Panc1 (cell line): Measurements from ENCODE around the gene CAMP. TPM values are rescaled to one million over a fixed set of nuclear protein-coding genes. Genes with fewer than 3 reads are reported as not detected.

Experiments
- ATAC-seq: fragments of 200-7000 bp; cut with Tn5 transposase; 2 replicates; pipeline ENCODE4 v1.9.1; 2020; ENCODE audit warnings: mild to moderate bottlenecking, moderate library complexity
- BruUV-seq: library from RNA; stranded (reverse); fragments of 400-500 nt; replicated peaks from 2 replicates; lab custom pipeline; 2021; lab: Mats Ljungman, UMichigan
- CTCF ChIA-PET: fragments of 300-600 bp; sonication (Branson Sonifier 250); formaldehyde crosslinking; loops from one replicate; lab custom pipeline; 2022; ENCODE audit warnings: antibody characterized with exemption; lab: Charles Lee
- POLR2A ChIA-PET: fragments of 300-600 bp; sonication (Branson Sonifier 250); formaldehyde crosslinking; loops from one replicate; lab custom pipeline; 2022; ENCODE audit warnings: antibody characterized with exemption; lab: Charles Lee
- DNase-seq: peaks from one replicate; pipeline ENCODE4 v3.0.0-alpha.2; 2010; ENCODE audit warnings: low read depth, low spot score
- H3K27ac ChIP-seq: 2 replicates; pipeline ENCODE4 v1.5.1; 2011; ENCODE audit warnings: mild to moderate bottlenecking, low read length, inconsistent platforms
- H3K27me3 ChIP-seq: fragments of 200-500 bp; sonication (Bioruptor generic); 2 replicates; pipeline ENCODE4 v1.6.0; 2014; ENCODE audit warnings: low read length, inconsistent platforms; ENCODE audit not compliant: control insufficient read depth, insufficient read depth
- H3K36me3 ChIP-seq: fragments of 200-500 bp; sonication (Bioruptor generic); 2 replicates; pipeline ENCODE4 v1.5.1; 2014; ENCODE audit warnings: inconsistent platforms, mild to moderate bottlenecking, low read length, moderate library complexity; ENCODE audit not compliant: control insufficient read depth, insufficient read depth
- H3K4me1 ChIP-seq: 2 replicates; pipeline ENCODE4 v1.5.1; 2011; ENCODE audit warnings: inconsistent platforms, mild to moderate bottlenecking, low read length, moderate library complexity; ENCODE audit not compliant: control insufficient read depth, insufficient read depth
- H3K4me3 ChIP-seq, 2 experiments: 2 replicates each; pipeline ENCODE4 v1.5.1; 2011 to 2012; ENCODE audit warnings: low read depth in 2 of 2, low read length in 2 of 2, mild to moderate bottlenecking in 2 of 2, inconsistent platforms in 1 of 2, moderate library complexity in 1 of 2
- H3K9me3 ChIP-seq: fragments of 200-500 bp; sonication (Bioruptor generic); 2 replicates; pipeline ENCODE4 v1.5.1; 2014; ENCODE audit warnings: low read depth, mild to moderate bottlenecking, inconsistent platforms, low read length, moderate library complexity; ENCODE audit not compliant: control insufficient read depth, insufficient read depth
- POLR2AphosphoS5 ChIP-seq: IDR thresholded peaks from 2 replicates; pipeline ENCODE4 v1.6.1; 2012; ENCODE audit warnings: mild to moderate bottlenecking, low read depth, low read length, moderate library complexity
- SIN3A ChIP-seq: IDR thresholded peaks from 2 replicates; pipeline ENCODE4 v1.6.1; 2012; ENCODE audit warnings: low read depth, mild to moderate bottlenecking, low read length, moderate library complexity, borderline replicate concordance; ENCODE audit not compliant: insufficient read depth
- TCF7L2 ChIP-seq: IDR thresholded peaks from 2 replicates; pipeline ENCODE4 v1.6.1; 2011; ENCODE audit warnings: mild to moderate bottlenecking, low read depth, low read length, inconsistent platforms
- in situ Hi-C: cut with HindIII; loops from 2 replicates; pipeline ENCODE4 v1.10.0; 2016; ENCODE audit warnings: low sequenced_read_pairs, low pct_unique_long_range_greater_than_20kb
- intact Hi-C: fragments of 100-400 bp; cut with micrococcal nuclease; formaldehyde crosslinking; loops from one replicate; pipeline ENCODE4 v1.10.0; 2022; ENCODE audit not compliant: unreplicated experiment
- total RNA-seq: library from RNA; stranded (reverse); gene quantifications from one replicate; pipeline ENCODE4 v1.2.1, GENCODE V29; 2021; ENCODE audit not compliant: unreplicated experiment
- TF ChIP-seq, protein P1 (sequence below): fragments of 450-650 bp; IDR thresholded peaks from 2 replicates; pipeline ENCODE4 v1.5.1; 2017; ENCODE audit warnings: mild to moderate bottlenecking
- TF ChIP-seq, protein P2 (sequence below), 2 experiments: IDR thresholded peaks; 2 replicates each; pipeline ENCODE4 v1.6.1; 2011 to 2012; ENCODE audit warnings: low read depth in 2 of 2, control low read depth in 1 of 2, low read length in 1 of 2, mild to moderate bottlenecking in 1 of 2, moderate library complexity in 1 of 2; ENCODE audit not compliant: insufficient read depth in 1 of 2

CAMP gene
- total RNA-seq, 1 experiment from 2014 or later, result not detected

DNA sequence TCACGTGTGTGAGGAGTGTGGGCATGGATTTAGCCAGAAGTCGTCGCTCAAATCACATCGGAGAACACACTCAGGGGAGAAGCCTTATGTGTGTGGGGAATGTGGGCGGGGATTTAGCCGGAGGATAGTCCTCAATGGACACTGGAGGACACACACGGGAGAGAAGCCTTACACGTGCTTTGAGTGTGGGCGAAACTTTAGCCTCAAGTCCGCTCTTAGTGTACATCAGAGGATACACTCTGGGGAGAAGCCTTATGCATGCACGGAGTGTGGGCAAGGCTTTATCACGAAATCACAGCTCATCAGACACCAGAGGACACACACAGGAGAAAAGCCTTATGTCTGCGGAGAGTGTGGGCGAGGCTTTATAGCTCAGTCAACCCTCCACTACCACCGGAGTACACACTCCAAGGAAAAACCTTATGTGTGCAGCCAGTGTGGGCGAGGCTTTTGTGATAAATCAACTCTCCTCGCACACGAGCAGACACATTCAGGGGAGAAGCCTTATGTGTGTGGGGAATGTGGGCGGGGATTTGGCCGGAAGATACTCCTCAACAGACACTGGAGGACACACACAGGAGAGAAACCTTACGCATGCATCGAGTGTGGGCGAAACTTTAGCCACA, 45.8 kb downstream of the CAMP start:
- in situ Hi-C loops (no loop called here), intact Hi-C loops (no loop called here)
- ATAC-seq (no peak), DNase-seq (no peak)
- no TSS peak for BruUV-seq
- no peaks in the 10 kb centered on the region for H3K27me3 ChIP-seq
- ChIA-PET CTCF (interaction anchor here (0.7 kb wide), 1 partner anchor 167 kb away, joined by 3 read pairs; no protein-coding TSS in a partner anchor), POLR2A (no interaction called here)
- no peak overlapping the region for H3K4me3 ChIP-seq
- no peak for TF ChIP-seq TCF7L2
- no peak for TF ChIP-seq SIN3A
- TF ChIP-seq, protein P1, sequence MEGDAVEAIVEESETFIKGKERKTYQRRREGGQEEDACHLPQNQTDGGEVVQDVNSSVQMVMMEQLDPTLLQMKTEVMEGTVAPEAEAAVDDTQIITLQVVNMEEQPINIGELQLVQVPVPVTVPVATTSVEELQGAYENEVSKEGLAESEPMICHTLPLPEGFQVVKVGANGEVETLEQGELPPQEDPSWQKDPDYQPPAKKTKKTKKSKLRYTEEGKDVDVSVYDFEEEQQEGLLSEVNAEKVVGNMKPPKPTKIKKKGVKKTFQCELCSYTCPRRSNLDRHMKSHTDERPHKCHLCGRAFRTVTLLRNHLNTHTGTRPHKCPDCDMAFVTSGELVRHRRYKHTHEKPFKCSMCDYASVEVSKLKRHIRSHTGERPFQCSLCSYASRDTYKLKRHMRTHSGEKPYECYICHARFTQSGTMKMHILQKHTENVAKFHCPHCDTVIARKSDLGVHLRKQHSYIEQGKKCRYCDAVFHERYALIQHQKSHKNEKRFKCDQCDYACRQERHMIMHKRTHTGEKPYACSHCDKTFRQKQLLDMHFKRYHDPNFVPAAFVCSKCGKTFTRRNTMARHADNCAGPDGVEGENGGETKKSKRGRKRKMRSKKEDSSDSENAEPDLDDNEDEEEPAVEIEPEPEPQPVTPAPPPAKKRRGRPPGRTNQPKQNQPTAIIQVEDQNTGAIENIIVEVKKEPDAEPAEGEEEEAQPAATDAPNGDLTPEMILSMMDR, result no peak
- no peak for TF ChIP-seq POLR2AphosphoS5
- TF ChIP-seq, protein P2, sequence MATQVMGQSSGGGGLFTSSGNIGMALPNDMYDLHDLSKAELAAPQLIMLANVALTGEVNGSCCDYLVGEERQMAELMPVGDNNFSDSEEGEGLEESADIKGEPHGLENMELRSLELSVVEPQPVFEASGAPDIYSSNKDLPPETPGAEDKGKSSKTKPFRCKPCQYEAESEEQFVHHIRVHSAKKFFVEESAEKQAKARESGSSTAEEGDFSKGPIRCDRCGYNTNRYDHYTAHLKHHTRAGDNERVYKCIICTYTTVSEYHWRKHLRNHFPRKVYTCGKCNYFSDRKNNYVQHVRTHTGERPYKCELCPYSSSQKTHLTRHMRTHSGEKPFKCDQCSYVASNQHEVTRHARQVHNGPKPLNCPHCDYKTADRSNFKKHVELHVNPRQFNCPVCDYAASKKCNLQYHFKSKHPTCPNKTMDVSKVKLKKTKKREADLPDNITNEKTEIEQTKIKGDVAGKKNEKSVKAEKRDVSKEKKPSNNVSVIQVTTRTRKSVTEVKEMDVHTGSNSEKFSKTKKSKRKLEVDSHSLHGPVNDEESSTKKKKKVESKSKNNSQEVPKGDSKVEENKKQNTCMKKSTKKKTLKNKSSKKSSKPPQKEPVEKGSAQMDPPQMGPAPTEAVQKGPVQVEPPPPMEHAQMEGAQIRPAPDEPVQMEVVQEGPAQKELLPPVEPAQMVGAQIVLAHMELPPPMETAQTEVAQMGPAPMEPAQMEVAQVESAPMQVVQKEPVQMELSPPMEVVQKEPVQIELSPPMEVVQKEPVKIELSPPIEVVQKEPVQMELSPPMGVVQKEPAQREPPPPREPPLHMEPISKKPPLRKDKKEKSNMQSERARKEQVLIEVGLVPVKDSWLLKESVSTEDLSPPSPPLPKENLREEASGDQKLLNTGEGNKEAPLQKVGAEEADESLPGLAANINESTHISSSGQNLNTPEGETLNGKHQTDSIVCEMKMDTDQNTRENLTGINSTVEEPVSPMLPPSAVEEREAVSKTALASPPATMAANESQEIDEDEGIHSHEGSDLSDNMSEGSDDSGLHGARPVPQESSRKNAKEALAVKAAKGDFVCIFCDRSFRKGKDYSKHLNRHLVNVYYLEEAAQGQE (IDR thresholded peaks at IDR 0.05; ENCODE audit: insufficient read depth in 1 of 2, low read depth in 2 of 2, low read length in 1 of 2), result no peak
- no peak overlapping the region for H3K27ac ChIP-seq
- H3K9me3 ChIP-seq, result no peaks in the 10 kb centered on the region
- H3K4me1 ChIP-seq, result no peaks in the 10 kb centered on the region
- H3K36me3 ChIP-seq, result no peaks in the 10 kb centered on the region; the same call in 1 of the 2 replicates

DNA sequence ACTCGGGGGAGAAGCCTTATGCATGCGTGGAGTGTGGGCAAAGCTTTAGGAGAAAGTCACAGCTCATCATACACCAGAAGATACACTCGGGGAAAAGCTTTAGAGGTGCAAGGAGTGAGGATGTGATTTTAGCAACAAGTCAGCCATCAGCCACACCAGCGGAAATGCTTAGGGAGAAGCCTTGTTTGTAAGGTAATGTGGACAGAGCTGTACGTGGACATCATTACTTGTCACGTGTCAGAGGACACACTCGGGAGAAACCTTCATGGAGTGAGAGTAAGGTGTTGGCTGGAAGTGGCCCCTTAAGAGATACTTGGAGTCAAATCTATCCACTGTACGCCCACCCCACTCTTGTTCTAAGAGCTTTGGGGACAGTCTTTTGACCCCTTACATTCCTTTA, 46.3 kb downstream of the CAMP start:
- no TSS peak for BruUV-seq
- ChIA-PET CTCF (interaction anchor here (0.5 to 3.4 kb wide), 3 partner anchors 75 to 167 kb away, joined by 3 to 17 read pairs (median 3); no protein-coding TSS in a partner anchor), POLR2A (no interaction called here)
- Histone ChIP-seq H3K36me3 (no peaks in the 10 kb centered on the region; the same call in 1 of the 2 replicates), H3K9me3 (no peaks in the 10 kb centered on the region), H3K27me3 (no peaks in the 10 kb centered on the region), H3K4me1 (no peaks in the 10 kb centered on the region), H3K4me3 (no peak overlapping the region), H3K27ac (no peak overlapping the region)
- TF ChIP-seq, protein P1, result no peak
- TF ChIP-seq, protein P2 (IDR thresholded peaks at IDR 0.05; ENCODE audit: insufficient read depth in 1 of 2, low read depth in 2 of 2, low read length in 1 of 2), result no peak
- TF ChIP-seq TCF7L2 (no peak), SIN3A (no peak)
- intact Hi-C loops (no loop called here), in situ Hi-C loops (no loop called here)
- no peak for DNase-seq
- no peak for ATAC-seq
